ENCODE results near the gene IQGAP3.

IQGAP3 gene

GRCh38 chr1:156480016-156480370, 92.4 kb downstream of the IQGAP3 start:
- DNase-seq: no peak

GRCh38 chr1:156479093-156480015, 93.0 kb downstream of the IQGAP3 start:
- no peak for DNase-seq

GRCh38 chr1:156478250-156478627, 94.1 kb downstream of the IQGAP3 start:
- DNase-seq: no peak

GRCh38 chr1:156477526-156478249, 94.7 kb downstream of the IQGAP3 start:
- DNase-seq: no peak

GRCh38 chr1:156476501-156477298, 95.7 kb downstream of the IQGAP3 start:
- DNase-seq: no peak

- no peak for DNase-seq
Measured at GRCh38 chr1:156475568-156476500, 96.5 kb downstream of the IQGAP3 start.
